ENCODE data around the gene GIPC2.

GRCh38 chr1:78102916-78103315 is 57.1 kb downstream of the GIPC2 start:
- TF ChIP-seq CTCF (IDR thresholded peaks at IDR 0.05) (no peak), POLR2AphosphoS5 (IDR thresholded peaks at IDR 0.05) (no peak)
